Stimulated activated CD4-positive, alpha-beta T cell treated with anti-CD3 and anti-CD28 coated beads, TNF-alpha, amount 100 ng/mL, for 24 hours (primary cell): ENCODE results near the gene NRXN3.
A peak's percentile ranks its signal among the peaks of the same experiment; 100 is the strongest.

Experiments used
- DNase-seq, 3 experiments: peaks; one replicate each; pipeline ENCODE4 v3.0.0-alpha.2; 2020; ENCODE audit warnings: low read depth in 3 of 3

Gene NRXN3

DNA sequence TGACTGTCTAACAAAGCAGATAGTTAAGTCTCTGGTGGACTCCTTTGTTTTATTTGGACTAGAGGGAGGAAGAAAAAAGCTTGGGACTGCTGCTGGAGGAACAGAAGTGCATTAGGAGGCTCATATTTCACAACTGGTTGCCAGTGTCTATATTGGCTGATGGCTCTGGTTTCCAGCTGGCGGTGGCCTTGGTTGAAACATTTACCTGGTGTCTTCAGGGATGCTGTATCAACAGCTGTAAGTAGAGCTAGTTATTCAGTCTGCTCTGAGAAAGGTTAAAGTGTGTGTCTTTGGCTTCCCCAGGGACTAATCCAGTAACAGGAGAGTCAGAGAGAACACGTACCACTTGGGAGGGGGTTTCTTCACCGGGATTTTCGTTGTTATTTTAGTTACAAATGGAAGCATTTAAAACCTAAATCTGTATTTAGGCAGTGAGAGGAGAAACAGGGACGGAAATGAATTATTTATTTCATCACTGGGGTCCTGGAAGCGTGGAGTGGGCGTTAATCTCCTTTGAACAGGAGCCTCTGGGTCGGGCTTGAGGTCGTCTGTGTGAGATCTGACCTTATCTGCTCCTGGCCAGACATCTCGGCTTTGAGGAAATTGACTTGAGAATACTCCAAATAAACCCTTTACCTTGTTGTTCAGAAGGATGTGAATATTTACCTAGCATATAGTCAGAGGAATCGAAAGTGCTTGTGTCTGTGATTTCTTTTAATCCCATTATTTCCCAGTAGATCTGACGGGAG lies 149.9 kb downstream of the NRXN3 start:
- no peak for DNase-seq

- DNase-seq = no peak
Measured at GRCh38 chr14:78324353-78324752, 154.2 kb downstream of the NRXN3 start.

DNA sequence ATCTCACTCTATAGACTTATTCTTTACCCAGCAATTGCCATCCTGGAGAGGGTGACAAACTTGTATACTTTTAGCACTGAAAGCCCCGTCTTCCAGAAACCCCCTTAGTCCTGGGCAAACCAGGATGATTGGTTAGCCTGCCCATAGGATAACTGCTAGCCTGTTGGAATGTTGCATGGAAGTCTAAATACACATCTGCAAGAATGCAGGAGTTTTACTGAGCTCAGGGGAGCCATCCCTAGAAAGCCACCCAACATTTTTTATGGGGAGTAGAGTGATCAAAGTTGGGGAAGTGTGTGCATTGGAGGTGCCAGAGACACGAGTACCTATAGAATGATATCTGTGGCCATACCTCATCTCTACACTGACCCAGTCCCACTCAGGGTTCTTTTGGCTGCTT lies 155.7 kb downstream of the NRXN3 start:
- DNase-seq = no peak

DNA sequence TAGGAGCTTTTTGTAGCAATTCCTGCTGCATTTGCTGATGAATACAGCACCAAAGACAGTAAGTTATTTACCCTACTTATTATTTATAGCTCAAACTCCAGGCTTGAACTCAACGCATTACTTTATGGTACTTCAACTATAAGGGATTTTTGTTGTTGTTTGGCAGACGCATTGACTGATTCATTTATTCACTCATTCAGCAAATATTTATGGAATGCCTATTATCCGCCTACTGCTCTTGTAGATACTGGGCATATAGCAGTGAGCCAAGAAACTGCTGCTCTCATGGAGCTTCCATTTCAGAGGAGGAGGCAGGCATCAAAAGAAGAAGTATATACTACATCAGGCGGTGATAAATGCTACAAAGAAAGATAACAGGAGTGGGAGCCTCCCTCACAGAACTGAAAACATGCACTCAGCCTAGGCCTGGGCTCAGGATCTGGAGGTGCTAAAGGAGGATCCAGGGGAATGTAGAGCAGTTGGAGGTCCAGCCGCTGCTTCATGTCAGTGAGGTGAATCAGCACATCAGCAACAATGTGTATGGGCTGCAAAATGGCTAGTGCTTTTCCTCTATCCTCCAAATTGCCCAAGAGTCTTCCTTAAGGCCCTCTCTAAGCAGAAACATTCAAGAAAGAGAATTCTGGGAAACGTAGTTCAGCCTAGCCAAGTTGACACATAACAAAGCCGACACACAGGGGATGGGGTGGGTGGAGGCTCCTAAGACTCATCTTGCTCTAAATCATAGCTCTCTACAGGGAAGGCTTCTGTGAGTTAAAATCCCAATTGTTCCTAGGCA lies 157.5 kb downstream of the NRXN3 start:
- DNase-seq = no peak

DNA sequence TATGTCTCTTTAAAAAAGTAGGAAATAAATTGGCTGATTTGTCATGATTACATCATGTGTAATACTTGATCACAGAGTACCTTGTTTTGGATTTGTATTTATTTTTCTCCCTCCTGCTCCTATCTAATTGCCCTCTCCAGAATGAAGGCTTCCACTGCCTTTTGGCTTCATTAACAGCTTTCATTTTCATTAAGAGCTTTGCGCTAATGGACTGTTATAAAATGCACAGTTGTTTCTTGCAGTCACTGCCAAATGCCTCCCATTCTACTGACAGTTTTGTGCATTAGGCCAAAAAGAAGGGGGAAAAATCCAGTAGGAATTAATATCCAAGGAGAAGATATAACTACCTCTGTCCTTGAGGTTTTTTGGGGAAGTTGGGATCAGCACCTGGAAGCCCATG lies 159.2 kb downstream of the NRXN3 start:
- no peak for DNase-seq

DNA sequence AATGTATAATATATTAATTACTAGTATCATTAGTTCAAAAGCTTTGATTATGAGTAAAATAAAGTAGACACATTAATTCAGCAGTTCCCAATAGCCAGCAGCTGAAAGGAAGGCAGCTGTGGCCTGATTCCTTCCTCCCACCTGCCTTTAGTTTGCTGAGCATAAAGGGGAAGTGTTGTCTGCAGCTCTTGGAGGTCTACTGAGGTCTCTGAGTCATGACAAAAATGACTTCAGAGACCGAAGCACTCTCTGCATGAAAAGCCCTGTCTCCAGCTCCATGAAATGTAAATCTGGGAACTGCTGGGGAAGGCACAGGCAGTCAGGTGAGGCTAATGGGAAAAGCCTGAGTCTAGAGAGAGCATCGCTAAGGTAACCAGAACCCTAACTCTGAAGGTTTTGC lies 165.4 kb downstream of the NRXN3 start:
- no peak for DNase-seq

DNA sequence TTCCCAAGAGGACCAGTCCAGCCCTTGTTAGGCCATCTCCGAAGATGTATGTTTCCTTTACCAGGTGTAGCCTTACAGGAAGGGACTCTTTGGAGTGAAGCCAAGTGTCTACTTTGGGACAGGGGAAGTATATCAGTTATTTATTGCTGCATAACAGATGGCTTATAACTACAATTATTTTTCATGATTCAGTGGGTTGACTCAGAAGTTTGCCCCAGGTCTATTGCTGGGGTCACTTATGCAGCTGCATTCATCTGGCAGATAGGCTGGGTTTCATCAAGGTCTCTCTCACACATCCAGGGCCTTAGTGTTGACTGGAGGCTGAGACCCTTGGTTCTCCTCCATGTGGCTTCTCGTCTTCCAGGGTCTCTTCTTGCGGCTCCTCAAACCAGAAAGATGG lies 170.1 kb downstream of the NRXN3 start:
- no peak for DNase-seq

DNA sequence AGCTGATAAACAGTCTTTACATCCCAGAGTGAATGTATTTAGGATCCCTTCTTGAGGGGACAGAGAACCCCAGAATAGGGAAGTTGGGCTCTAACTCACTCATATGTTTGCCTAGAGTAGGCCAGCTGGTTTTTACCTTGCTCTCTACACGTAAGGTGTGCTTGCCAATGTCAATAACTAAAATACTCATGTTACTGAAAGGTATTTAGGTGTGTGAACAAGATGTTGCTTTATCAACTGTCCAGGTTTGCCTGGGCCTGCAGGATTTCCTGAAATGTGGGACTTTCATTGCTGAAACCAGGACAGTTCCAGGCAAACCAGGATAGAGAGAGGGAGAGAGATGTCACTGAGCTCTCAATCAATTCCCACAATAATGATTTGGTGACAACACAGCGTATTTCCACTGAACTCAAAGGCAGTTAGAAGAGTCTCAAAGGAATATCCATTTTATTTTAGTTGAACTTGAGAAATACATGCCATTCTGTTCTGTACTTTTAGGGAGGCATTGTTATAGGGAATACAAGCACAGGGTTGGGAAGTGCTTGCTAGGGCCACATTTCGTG lies 171.7 kb downstream of the NRXN3 start:
- DNase-seq = no peak

DNA sequence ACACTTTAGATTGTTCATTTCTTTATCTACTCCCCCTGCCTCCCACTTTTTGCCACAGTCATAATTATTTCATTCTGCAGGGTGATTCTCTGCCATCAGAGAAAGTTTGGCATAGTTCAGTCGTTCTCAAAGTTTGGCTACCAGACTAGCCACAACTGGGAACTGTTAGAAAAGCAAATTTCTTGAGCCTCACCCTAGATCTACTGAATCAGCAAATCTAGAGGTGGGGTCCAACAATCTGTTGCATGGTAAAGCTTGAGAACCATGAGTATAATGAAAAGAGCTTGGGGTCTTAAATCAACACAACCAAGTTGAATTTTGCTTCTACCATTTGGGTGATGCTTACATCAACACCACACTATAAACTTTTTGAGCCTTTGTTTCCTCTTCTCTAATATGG lies 172.7 kb downstream of the NRXN3 start:
- DNase-seq = no peak

DNA sequence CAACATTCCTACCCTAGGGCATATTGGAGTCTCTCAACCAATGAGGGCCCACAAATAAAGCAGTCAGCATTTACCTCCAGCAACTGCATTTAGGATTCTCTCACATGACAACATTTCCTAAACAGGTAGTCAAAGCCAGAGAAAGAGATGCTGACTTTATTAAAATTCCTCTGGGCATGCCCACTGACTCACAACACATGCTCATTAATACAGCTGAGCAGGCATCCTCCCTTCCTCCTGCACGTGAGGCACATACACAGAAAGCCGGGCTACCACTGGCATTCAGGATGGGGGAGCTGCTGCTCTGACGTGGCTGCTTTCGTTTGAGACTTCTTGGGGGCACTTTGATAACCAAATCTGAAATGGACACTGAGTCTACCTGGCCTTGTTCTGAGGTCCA lies 174.1 kb downstream of the NRXN3 start:
- DNase-seq = no peak

DNA sequence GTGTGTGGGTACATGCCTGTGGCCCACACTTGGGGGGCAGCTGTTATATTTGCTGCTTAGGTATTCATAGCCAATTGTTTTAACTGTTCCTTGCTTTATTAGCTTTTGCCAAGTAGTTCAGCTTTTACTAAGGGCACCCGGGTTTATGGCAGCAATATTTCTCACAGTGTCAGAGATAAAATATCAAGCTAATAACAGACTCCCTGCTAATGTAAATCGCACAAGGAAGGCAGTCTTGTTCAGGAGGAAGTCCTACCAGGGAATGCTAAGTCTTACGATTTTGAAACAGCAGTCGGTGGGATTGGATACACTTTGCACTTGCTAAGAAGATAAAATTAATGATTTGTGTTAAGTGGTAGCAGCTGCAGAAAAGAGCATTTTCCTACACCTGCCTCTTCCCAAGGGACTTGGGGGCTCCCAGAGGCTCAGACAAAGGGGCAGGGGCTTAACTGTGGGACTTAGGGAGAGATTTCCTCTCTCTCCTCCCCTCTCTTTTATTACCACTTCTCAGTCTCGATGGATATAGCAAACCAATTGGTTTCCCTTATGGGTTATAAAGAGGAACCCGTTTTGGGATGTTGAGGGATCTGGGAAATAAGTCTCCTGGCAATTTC lies 175.1 kb downstream of the NRXN3 start:
- no peak for DNase-seq

DNA sequence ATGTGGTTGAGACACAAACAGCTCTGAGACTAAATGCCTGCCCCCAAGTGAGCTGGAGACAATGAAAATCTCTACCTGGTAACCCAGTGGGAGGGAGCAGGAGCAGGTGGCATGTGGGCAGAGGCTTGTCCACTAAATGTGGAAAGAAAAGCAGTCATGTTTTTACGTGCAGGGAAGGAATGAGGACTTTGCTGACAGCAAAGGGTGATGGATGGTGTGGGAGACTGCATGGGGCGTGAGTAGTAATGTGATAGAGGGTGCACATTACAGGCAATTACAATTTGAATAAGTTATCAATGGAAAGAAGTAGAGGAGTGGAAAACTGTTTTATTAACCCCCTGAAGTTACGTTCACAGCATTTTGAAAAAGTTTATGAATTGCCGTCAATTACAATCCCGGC lies 176.6 kb downstream of the NRXN3 start:
- DNase-seq = no peak

DNA sequence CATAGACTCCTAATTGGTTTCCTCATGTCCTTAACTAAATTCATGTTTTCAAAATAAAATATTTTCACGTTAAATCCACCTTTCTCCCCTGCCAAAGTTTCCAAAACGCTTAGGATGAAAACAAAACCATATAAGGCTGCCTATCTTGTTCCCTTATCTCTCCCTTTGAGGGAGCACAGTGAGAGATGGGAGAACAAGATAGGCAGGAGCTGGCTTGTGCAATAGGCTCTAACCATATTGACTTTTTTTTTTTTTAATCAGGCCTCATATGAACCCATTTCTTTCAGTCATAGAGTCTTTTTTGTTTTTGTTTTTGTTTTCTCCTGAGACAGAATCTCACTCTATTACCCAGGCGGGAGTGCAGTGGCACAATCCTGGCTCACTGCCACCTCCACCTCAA lies 184.9 kb downstream of the NRXN3 start:
- DNase-seq = no peak

GRCh38 chr14:78356391-78356790 lies 186.2 kb downstream of the NRXN3 start:
- no peak for DNase-seq

GRCh38 chr14:78358591-78358990 lies 188.4 kb downstream of the NRXN3 start:
- no peak for DNase-seq

GRCh38 chr14:78359581-78359980 lies 189.4 kb downstream of the NRXN3 start:
- no peak for DNase-seq

DNA sequence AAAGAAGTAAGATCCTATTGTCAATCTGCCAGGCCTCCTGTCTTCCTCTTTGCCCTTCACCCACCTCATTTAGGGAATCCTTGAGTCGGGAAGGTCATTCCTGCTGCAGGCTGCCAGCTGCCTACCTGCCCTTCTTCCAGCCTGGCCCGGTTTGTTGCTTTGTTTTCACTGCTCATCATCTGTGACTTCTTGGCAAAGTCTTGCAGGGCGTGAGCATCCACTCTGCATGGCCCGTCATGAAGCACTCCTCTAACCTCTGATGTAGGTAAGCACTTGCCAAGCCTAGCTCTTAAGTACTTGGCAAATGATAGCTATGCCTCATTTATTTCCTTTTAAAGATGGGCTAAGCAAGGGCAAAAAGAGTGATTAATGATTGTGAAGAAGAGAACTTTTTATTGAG lies 192.8 kb downstream of the NRXN3 start:
- DNase-seq = no peak

DNA sequence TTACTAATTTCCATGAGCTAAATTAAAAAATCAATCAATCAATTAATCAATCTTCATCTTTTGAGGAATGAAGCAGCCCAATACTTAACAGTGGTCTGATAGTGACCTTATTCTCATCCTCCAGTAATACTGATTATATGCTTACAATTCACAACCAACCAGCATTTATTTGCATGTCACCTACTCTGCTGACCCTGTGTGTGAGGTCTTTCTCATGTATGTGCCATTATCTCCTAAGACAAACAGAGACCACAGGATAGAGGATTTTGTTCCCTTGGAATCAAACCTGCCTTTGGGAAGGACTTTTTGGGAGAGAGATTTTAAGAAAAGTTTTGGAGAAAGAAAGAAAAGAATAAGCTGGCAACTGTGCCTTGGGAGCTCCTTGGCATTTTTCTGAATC lies 197.2 kb downstream of the NRXN3 start:
- no peak for DNase-seq

DNA sequence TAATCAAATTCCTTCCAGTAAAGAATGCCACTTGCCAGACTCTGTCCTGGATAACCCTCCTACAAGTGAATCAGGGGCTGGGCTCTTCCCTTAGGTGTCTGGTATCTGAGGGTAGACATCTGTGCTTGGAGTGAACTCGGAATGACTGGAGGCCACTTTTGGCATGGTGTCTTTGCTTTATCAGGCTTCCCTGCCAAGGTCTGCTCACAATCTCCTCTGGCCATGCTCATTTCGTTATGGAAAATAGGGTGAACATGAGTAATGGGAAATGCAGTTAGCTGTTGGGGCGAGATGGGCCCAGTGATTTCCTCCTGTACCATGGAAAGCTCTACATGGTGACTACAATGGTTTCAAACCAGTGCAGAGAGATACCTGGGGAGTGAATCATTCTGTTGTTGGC lies 212.9 kb downstream of the NRXN3 start:
- DNase-seq = no peak

GRCh38 chr14:78398216-78398615 lies 228.0 kb downstream of the NRXN3 start:
- no peak for DNase-seq

- peak in 1 of 3 experiments; percentile 0 for DNase-seq
Measured at GRCh38 chr14:78399316-78399889, 229.2 kb downstream of the NRXN3 start.

DNA sequence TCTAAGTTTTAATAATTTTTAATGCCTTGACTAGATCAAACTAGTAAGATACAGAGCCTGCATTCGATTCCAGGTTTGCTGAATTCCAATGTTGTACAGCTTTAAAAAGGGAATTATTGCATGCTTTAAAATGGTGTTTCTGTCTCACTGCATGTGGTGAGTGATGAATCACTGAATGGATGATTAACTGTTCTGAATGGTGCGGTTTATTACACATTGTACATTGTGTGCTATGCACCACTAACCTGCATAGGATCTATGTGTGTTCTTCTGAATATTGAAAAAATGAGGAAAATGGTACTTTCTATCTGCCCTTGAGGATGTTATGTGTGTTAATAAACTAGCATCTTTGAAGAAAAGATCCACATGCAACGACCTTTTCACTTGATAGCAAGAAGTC lies 231.7 kb downstream of the NRXN3 start:
- no peak for DNase-seq
